HG02938 (cell line): ENCODE measurements around the gene HELZ.

ENCODE experiments used
- ATAC-seq: cut with Tn5 transposase; IDR thresholded peaks from one replicate; pipeline ENCODE4 v1.9.1; 2021; ENCODE audit warnings: mild to moderate bottlenecking, moderate library complexity; ENCODE audit not compliant: unreplicated experiment

HELZ gene

GRCh38 chr17:67035131-67036083 is 209.6 kb downstream of the HELZ start:
- ATAC-seq = peak; percentile 74

- ATAC-seq = no peak
Observed at GRCh38 chr17:67033613-67034012, 211.4 kb downstream of the HELZ start.

GRCh38 chr17:67032985-67033384 is 212.0 kb downstream of the HELZ start:
- no peak for ATAC-seq

GRCh38 chr17:67032382-67032781 is 212.6 kb downstream of the HELZ start:
- no peak for ATAC-seq

- no peak for ATAC-seq
Observed at GRCh38 chr17:67030641-67031040, 214.4 kb downstream of the HELZ start.

GRCh38 chr17:67027031-67027628 is 217.9 kb downstream of the HELZ start:
- no peak for ATAC-seq

- no peak for ATAC-seq
Observed at GRCh38 chr17:67026341-67026740, 218.7 kb downstream of the HELZ start.

GRCh38 chr17:67025216-67025792 is 219.7 kb downstream of the HELZ start:
- ATAC-seq = no peak

- no peak for ATAC-seq
Observed at GRCh38 chr17:67024736-67025135, 220.3 kb downstream of the HELZ start.

GRCh38 chr17:67022451-67022810 is 222.6 kb downstream of the HELZ start:
- no peak for ATAC-seq

- ATAC-seq = no peak
Observed at GRCh38 chr17:67021743-67022450, 223.1 kb downstream of the HELZ start.

- ATAC-seq = no peak
Observed at GRCh38 chr17:67021196-67021595, 223.8 kb downstream of the HELZ start.
